ENCODE data around the gene AWAT2.

DNA sequence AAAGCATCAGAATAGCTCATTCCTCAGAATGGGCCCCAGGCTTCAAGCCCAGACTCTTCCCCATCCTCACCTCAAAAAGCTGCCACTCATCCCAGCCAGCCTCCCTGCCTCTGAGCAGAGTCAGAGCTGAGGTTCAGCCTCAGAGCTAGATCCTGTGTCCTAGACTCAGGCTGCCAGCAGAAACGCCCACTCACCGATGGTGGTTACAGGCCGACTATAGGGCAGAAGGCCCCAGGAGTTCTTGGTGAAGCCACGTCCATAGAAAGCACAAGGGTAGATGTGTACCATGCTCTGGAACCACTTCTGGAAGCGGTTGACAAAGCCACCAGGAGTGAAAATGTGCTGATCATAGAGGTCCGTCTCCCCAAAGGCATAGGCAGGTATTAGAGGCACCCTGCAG lies 7.7 kb downstream of the AWAT2 start:
- TF ChIP-seq, protein P1, sequence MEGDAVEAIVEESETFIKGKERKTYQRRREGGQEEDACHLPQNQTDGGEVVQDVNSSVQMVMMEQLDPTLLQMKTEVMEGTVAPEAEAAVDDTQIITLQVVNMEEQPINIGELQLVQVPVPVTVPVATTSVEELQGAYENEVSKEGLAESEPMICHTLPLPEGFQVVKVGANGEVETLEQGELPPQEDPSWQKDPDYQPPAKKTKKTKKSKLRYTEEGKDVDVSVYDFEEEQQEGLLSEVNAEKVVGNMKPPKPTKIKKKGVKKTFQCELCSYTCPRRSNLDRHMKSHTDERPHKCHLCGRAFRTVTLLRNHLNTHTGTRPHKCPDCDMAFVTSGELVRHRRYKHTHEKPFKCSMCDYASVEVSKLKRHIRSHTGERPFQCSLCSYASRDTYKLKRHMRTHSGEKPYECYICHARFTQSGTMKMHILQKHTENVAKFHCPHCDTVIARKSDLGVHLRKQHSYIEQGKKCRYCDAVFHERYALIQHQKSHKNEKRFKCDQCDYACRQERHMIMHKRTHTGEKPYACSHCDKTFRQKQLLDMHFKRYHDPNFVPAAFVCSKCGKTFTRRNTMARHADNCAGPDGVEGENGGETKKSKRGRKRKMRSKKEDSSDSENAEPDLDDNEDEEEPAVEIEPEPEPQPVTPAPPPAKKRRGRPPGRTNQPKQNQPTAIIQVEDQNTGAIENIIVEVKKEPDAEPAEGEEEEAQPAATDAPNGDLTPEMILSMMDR (IDR thresholded peaks at IDR 0.05): no peak
- TF ChIP-seq POLR2A (IDR thresholded peaks at IDR 0.05): no peak
